HepG2 (cell line): ENCODE results near the gene PPP1R18. TPM values are rescaled to one million over a fixed set of nuclear protein-coding genes. Genes with fewer than 3 reads are reported as not detected.
A peak's percentile ranks its signal among the peaks of the same experiment; 100 is the strongest.

Source experiments
- AKAP8 ChIP-seq: sonication (generic); formaldehyde crosslinking; IDR thresholded peaks from 2 replicates; pipeline ENCODE4 v1.5.1; 2020; ENCODE audit warnings: mild to moderate bottlenecking, missing genetic modification reagents
- HOXA7 ChIP-seq: sonication (generic); formaldehyde crosslinking; IDR thresholded peaks from 2 replicates; pipeline ENCODE4 v1.8.1; 2022; ENCODE audit warnings: mild to moderate bottlenecking, missing genetic modification reagents, moderate library complexity
- HOXD1 ChIP-seq: sonication (generic); formaldehyde crosslinking; IDR thresholded peaks from 2 replicates; pipeline ENCODE4 v1.5.0; 2020; ENCODE audit warnings: missing genetic modification reagents
- IRX3 ChIP-seq: sonication (generic); formaldehyde crosslinking; IDR thresholded peaks from 2 replicates; pipeline ENCODE4 v1.8.1; 2023; ENCODE audit warnings: mild to moderate bottlenecking, low read depth, missing genetic modification reagents, borderline replicate concordance
- MXD4 ChIP-seq: IDR thresholded peaks from 2 replicates; pipeline ENCODE4 v1.6.1; 2016; ENCODE audit warnings: mild to moderate bottlenecking, missing biosample characterization, missing genetic modification reagents
- PHF8 ChIP-seq: sonication (generic); formaldehyde crosslinking; IDR thresholded peaks from 2 replicates; pipeline ENCODE4 v1.5.0; 2020; ENCODE audit warnings: missing genetic modification reagents
- RBAK ChIP-seq: sonication (generic); formaldehyde crosslinking; IDR thresholded peaks from 2 replicates; pipeline ENCODE4 v1.5.1; 2020; ENCODE audit warnings: mild to moderate bottlenecking, missing genetic modification reagents
- SKI ChIP-seq: fragments of 450-650 bp; IDR thresholded peaks from one replicate; pipeline ENCODE4 v1.6.1; 2018; ENCODE audit warnings: mild to moderate bottlenecking; ENCODE audit not compliant: partially characterized antibody
- SP1 ChIP-seq, 2 experiments: fragments of 450-650 bp in 1 of 2; sonication (generic) in 1 of 2; formaldehyde crosslinking in 1 of 2; IDR thresholded peaks; 2 replicates each; pipeline versions ENCODE4 v1.4.0 to v1.6.1; 2016 to 2020; ENCODE audit warnings: missing genetic modification reagents in 1 of 2
- TBL1XR1 ChIP-seq: fragments of 150-350 bp; IDR thresholded peaks from 2 replicates; pipeline ENCODE4 v1.6.1; 2014; ENCODE audit warnings: borderline replicate concordance, low read length; ENCODE audit not compliant: partially characterized antibody
- TCF7L2 ChIP-seq: IDR thresholded peaks from 2 replicates; pipeline ENCODE4 v1.6.1; 2011; ENCODE audit warnings: mild to moderate bottlenecking, low read depth, low read length, moderate library complexity
- ZFY ChIP-seq: sonication (generic); formaldehyde crosslinking; IDR thresholded peaks from 2 replicates; pipeline ENCODE4 v1.4.0; 2020; ENCODE audit warnings: missing genetic modification reagents
- ZNF264 ChIP-seq: sonication (generic); formaldehyde crosslinking; IDR thresholded peaks from 2 replicates; pipeline ENCODE4 v1.4.0; 2020; ENCODE audit warnings: missing genetic modification reagents
- ZNF354B ChIP-seq: sonication (generic); formaldehyde crosslinking; IDR thresholded peaks from 2 replicates; pipeline ENCODE4 v1.8.0; 2022; ENCODE audit warnings: mild to moderate bottlenecking, missing genetic modification reagents
- ZNF549 ChIP-seq: sonication (generic); formaldehyde crosslinking; IDR thresholded peaks from 2 replicates; pipeline ENCODE4 v1.5.0; 2020; ENCODE audit warnings: missing genetic modification reagents
- ZNF558 ChIP-seq: sonication (generic); formaldehyde crosslinking; IDR thresholded peaks from 2 replicates; pipeline ENCODE4 v1.9.0; 2022; ENCODE audit warnings: mild to moderate bottlenecking, missing genetic modification reagents, borderline replicate concordance
- ZNF562 ChIP-seq: sonication (generic); formaldehyde crosslinking; IDR thresholded peaks from 2 replicates; pipeline ENCODE4 v1.8.0; 2022; ENCODE audit warnings: missing genetic modification reagents, borderline replicate concordance
- polyA plus RNA-seq, 8 experiments: library from polyadenylated mRNA; depleted of rRNA in 3 of 8; stranded (reverse) in 7 of 8; unstranded in 1 of 8; fragments of >200 nt; fragmentation: Illumina TruSeq in 4 of 8; extraction: Trizol in 4 of 8; gene quantifications; 2 replicates each; pipeline versions ENCODE4 v1.2.1 to v1.2.3, GENCODE V29; 2011 to 2016; ENCODE audit warnings: low read depth in 4 of 8, missing spikeins in 1 of 8, mixed read lengths in 1 of 8; ENCODE audit not compliant: insufficient read depth in 1 of 8
- total RNA-seq, 5 experiments: library from RNA; depleted of rRNA; stranded (reverse); fragments of >200 nt; fragmentation: Illumina TruSeq; extraction: Trizol; gene quantifications; 2 replicates each; pipeline ENCODE4 v1.2.3, GENCODE V29; 2016; ENCODE audit warnings: low read depth in 1 of 5
- TF ChIP-seq, protein P1 (sequence below): sonication (generic); formaldehyde crosslinking; IDR thresholded peaks from 2 replicates; pipeline ENCODE4 v1.4.0; 2020; ENCODE audit warnings: missing genetic modification reagents
- TF ChIP-seq, protein P2 (sequence below): sonication (generic); formaldehyde crosslinking; IDR thresholded peaks from 2 replicates; pipeline ENCODE4 v1.4.0; 2020; ENCODE audit warnings: mild to moderate bottlenecking, missing genetic modification reagents, borderline replicate concordance
- TF ChIP-seq, protein P3 (sequence below): IDR thresholded peaks from 2 replicates; pipeline ENCODE4 v1.6.1; 2012; ENCODE audit warnings: inconsistent platforms
- TF ChIP-seq, protein P4 (sequence below): sonication (generic); formaldehyde crosslinking; IDR thresholded peaks from 2 replicates; pipeline ENCODE4 v1.5.1; 2020; ENCODE audit warnings: missing genetic modification reagents, mild to moderate bottlenecking, borderline replicate concordance
- TF ChIP-seq, protein P5 (sequence below): sonication (generic); formaldehyde crosslinking; conservative IDR thresholded peaks from 2 replicates; pipeline ENCODE4 v1.4.0; 2020; ENCODE audit warnings: missing genetic modification reagents

Gene PPP1R18
- total and polyA plus RNA-seq, 2 of the 13 experiments (the other 11 are each of a cell fraction or from before 2014, with no cell fraction given) = 4.9 to 9.2 TPM

DNA sequence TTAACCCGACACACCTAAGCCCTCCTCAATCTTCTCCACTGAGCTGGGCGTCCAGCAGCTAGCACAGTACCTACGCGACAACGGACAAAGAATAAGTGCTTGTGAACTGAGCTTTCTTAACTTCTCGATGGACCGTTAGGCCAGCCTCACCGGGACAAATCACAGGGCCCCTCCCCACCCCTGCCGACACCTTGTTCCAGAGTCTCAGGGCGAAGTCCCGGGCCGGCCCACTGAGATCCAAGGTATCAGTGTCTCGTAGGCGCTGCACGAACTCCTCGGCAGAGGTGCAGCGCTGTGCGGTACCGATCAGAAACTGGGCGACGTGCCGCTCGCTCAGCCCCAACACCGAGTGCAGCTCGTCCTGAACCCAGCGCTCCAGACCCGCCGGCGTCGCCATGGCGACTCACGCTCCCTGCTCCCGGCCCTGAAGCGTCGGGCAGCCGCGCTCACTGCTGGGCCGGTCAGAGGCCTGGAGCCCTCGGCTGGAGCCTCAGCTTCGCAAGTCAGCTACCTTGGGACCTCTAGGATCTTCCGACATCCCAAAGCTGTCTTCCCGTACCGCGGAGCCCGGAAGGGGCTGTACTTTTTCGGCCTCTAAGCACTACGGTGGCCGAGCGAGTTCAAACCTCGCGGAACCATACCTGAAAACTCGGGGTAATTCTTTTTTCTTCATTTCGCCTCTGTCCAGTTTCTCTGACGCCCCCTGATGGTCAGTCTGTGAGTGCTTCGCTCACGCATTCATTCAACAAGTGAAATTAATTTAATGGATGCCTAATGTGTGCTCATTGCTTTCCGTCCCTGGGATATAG, 13.8 kb downstream of the PPP1R18 start, which contains the start of gene DHX16 (continued):
- TF ChIP-seq, protein P1, sequence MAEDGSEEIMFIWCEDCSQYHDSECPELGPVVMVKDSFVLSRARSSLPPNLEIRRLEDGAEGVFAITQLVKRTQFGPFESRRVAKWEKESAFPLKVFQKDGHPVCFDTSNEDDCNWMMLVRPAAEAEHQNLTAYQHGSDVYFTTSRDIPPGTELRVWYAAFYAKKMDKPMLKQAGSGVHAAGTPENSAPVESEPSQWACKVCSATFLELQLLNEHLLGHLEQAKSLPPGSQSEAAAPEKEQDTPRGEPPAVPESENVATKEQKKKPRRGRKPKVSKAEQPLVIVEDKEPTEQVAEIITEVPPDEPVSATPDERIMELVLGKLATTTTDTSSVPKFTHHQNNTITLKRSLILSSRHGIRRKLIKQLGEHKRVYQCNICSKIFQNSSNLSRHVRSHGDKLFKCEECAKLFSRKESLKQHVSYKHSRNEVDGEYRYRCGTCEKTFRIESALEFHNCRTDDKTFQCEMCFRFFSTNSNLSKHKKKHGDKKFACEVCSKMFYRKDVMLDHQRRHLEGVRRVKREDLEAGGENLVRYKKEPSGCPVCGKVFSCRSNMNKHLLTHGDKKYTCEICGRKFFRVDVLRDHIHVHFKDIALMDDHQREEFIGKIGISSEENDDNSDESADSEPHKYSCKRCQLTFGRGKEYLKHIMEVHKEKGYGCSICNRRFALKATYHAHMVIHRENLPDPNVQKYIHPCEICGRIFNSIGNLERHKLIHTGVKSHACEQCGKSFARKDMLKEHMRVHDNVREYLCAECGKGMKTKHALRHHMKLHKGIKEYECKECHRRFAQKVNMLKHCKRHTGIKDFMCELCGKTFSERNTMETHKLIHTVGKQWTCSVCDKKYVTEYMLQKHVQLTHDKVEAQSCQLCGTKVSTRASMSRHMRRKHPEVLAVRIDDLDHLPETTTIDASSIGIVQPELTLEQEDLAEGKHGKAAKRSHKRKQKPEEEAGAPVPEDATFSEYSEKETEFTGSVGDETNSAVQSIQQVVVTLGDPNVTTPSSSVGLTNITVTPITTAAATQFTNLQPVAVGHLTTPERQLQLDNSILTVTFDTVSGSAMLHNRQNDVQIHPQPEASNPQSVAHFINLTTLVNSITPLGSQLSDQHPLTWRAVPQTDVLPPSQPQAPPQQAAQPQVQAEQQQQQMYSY = no peak
- no peak; the same call in 1 of the 2 replicates for TF ChIP-seq IRX3
- peak; percentile 96 for TF ChIP-seq PHF8 (CRISPR knock-in tag)
- TF ChIP-seq, protein P2, sequence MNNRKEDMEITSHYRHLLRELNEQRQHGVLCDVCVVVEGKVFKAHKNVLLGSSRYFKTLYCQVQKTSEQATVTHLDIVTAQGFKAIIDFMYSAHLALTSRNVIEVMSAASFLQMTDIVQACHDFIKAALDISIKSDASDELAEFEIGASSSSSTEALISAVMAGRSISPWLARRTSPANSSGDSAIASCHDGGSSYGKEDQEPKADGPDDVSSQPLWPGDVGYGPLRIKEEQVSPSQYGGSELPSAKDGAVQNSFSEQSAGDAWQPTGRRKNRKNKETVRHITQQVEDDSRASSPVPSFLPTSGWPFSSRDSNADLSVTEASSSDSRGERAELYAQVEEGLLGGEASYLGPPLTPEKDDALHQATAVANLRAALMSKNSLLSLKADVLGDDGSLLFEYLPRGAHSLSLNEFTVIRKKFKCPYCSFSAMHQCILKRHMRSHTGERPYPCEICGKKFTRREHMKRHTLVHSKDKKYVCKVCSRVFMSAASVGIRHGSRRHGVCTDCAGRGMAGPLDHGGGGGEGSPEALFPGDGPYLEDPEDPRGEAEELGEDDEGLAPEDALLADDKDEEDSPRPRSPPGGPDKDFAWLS = no peak; the same call in 1 of the 2 replicates
- no peak for TF ChIP-seq RBAK (CRISPR knock-in tag)
- no peak for TF ChIP-seq TCF7L2
- TF ChIP-seq HOXA7 = no peak
- TF ChIP-seq, protein P3, sequence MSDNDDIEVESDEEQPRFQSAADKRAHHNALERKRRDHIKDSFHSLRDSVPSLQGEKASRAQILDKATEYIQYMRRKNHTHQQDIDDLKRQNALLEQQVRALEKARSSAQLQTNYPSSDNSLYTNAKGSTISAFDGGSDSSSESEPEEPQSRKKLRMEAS = peak; percentile 38; the same call in 1 of the 2 replicates
- TF ChIP-seq, protein P4, sequence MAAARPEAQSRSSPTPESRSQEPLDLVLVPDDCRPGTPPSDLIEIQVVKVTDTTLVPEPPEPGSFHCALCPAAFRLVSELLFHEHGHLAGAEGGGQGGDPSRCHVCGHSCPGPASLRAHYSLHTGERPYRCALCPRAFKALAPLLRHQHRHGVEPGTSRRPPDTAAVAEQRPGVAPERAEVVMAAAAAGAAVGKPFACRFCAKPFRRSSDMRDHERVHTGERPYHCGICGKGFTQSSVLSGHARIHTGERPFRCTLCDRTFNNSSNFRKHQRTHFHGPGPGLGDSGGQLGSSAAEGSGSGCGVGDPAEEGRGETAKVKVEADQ = no peak; the same call in 1 of the 2 replicates
- no peak for TF ChIP-seq ZNF549 (CRISPR knock-in tag)
- TF ChIP-seq HOXD1 (CRISPR knock-in tag) = 0 out of 2 replicates have a peak, but pooled peaks have one; percentile 60
- TF ChIP-seq ZNF558 = peak; percentile 80; the same call in 1 of the 2 replicates
- no peak for TF ChIP-seq ZNF264 (CRISPR knock-in tag)
- no peak for TF ChIP-seq SP1 (IDR thresholded peaks at IDR 0.05)
- peak; percentile 34 for TF ChIP-seq SP1 (CRISPR knock-in tag; IDR thresholded peaks at IDR 0.05)
- TF ChIP-seq ZFY (CRISPR knock-in tag) = peak; percentile 88
- TF ChIP-seq ZNF354B (CRISPR knock-in tag) = no peak
- peak; percentile 83 for TF ChIP-seq MXD4 (CRISPR knock-in tag)
- TF ChIP-seq ZNF562 = no peak
- TF ChIP-seq SKI = peak; percentile 5
- TF ChIP-seq TBL1XR1 = peak; percentile 64
- no peak for TF ChIP-seq AKAP8 (CRISPR knock-in tag)
- TF ChIP-seq, protein P5, sequence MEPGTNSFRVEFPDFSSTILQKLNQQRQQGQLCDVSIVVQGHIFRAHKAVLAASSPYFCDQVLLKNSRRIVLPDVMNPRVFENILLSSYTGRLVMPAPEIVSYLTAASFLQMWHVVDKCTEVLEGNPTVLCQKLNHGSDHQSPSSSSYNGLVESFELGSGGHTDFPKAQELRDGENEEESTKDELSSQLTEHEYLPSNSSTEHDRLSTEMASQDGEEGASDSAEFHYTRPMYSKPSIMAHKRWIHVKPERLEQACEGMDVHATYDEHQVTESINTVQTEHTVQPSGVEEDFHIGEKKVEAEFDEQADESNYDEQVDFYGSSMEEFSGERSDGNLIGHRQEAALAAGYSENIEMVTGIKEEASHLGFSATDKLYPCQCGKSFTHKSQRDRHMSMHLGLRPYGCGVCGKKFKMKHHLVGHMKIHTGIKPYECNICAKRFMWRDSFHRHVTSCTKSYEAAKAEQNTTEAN (CRISPR knock-in tag) = no peak
